ENCODE measurements around the gene TGFBR3. TPM values are rescaled to one million over a fixed set of nuclear protein-coding genes. Genes with fewer than 3 reads are reported as not detected.

Gene TGFBR3
- total and polyA plus RNA-seq, 9 of the 15 experiments (the other 6 are each of a cell fraction or from before 2014, with no cell fraction given): 3.6 to 32.4 (median 15.6) TPM

DNA sequence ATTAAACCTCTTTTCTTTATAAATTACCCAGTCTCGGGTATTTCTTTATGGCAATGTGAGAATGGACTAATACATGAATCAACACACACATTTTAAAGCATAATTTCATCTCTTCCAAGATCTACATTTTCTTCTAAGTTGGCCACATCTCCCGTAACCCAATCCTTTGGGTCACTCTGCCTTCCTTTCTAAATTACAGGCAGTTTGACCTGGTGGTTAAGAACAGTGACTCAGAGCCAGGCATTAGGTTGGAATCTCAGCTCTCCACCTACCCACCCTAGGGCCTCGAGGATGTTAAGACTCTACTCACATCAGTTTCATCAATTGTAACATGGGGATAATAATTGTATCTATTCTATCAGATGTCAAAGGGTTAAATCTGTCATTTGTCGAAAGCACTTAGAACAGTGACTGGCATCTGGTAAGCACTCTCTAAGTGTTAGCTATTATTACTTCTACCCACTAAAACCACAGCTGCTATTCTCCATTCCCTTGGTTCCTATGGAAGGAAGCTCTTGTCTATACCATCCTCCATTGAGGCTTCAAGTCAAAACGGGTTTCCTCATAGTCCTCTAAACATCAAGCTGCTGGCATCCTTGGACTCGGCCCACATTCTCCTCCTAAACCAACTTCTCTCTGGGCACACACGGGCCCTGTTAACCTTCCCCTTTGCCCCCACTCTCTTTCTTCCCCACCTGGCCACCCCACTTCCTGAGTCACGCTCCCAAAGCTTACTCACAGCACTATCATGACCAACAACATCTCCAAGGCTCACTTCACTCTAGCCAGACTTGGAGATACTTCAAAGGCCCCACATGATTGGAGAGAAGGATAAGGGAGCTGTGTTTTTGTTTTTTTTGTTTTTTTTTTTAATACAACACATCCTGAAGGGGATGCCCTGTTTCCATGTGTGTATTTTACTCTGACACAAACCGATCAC lies 116.9 kb downstream of the TGFBR3 start (continued):
- TF ChIP-seq, protein P1, sequence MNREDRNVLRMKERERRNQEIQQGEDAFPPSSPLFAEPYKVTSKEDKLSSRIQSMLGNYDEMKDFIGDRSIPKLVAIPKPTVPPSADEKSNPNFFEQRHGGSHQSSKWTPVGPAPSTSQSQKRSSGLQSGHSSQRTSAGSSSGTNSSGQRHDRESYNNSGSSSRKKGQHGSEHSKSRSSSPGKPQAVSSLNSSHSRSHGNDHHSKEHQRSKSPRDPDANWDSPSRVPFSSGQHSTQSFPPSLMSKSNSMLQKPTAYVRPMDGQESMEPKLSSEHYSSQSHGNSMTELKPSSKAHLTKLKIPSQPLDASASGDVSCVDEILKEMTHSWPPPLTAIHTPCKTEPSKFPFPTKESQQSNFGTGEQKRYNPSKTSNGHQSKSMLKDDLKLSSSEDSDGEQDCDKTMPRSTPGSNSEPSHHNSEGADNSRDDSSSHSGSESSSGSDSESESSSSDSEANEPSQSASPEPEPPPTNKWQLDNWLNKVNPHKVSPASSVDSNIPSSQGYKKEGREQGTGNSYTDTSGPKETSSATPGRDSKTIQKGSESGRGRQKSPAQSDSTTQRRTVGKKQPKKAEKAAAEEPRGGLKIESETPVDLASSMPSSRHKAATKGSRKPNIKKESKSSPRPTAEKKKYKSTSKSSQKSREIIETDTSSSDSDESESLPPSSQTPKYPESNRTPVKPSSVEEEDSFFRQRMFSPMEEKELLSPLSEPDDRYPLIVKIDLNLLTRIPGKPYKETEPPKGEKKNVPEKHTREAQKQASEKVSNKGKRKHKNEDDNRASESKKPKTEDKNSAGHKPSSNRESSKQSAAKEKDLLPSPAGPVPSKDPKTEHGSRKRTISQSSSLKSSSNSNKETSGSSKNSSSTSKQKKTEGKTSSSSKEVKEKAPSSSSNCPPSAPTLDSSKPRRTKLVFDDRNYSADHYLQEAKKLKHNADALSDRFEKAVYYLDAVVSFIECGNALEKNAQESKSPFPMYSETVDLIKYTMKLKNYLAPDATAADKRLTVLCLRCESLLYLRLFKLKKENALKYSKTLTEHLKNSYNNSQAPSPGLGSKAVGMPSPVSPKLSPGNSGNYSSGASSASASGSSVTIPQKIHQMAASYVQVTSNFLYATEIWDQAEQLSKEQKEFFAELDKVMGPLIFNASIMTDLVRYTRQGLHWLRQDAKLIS (CRISPR knock-in tag; IDR thresholded peaks at IDR 0.05): no peak
- TF ChIP-seq SMAD2 (IDR thresholded peaks at IDR 0.05; ENCODE audit: low read depth, low read length): no peak
- no peak for TF ChIP-seq ZNF780A (CRISPR knock-in tag; IDR thresholded peaks at IDR 0.05)
- TF ChIP-seq, protein P2, sequence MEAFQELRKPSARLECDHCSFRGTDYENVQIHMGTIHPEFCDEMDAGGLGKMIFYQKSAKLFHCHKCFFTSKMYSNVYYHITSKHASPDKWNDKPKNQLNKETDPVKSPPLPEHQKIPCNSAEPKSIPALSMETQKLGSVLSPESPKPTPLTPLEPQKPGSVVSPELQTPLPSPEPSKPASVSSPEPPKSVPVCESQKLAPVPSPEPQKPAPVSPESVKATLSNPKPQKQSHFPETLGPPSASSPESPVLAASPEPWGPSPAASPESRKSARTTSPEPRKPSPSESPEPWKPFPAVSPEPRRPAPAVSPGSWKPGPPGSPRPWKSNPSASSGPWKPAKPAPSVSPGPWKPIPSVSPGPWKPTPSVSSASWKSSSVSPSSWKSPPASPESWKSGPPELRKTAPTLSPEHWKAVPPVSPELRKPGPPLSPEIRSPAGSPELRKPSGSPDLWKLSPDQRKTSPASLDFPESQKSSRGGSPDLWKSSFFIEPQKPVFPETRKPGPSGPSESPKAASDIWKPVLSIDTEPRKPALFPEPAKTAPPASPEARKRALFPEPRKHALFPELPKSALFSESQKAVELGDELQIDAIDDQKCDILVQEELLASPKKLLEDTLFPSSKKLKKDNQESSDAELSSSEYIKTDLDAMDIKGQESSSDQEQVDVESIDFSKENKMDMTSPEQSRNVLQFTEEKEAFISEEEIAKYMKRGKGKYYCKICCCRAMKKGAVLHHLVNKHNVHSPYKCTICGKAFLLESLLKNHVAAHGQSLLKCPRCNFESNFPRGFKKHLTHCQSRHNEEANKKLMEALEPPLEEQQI (IDR thresholded peaks at IDR 0.05): no peak
- 0 out of 2 replicates have a peak, but pooled peaks have one; percentile 17 for TF ChIP-seq MAFF (IDR thresholded peaks at IDR 0.05; ENCODE audit: low read length)
- TF ChIP-seq, protein P3, sequence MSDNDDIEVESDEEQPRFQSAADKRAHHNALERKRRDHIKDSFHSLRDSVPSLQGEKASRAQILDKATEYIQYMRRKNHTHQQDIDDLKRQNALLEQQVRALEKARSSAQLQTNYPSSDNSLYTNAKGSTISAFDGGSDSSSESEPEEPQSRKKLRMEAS (CRISPR knock-in tag; IDR thresholded peaks at IDR 0.05): no peak
- TF ChIP-seq C11orf30 (IDR thresholded peaks at IDR 0.05; ENCODE audit: low read depth): peak; percentile 28; the same call in 1 of the 2 replicates
- no peak for TF ChIP-seq ZKSCAN8 (CRISPR knock-in tag; IDR thresholded peaks at IDR 0.05)
- no peak for TF ChIP-seq MYBL2 (IDR thresholded peaks at IDR 0.05; ENCODE audit: low read depth)
- no peak for TF ChIP-seq MYBL2 (CRISPR knock-in tag; IDR thresholded peaks at IDR 0.05; ENCODE audit: borderline replicate concordance)
- TF ChIP-seq, protein P4, sequence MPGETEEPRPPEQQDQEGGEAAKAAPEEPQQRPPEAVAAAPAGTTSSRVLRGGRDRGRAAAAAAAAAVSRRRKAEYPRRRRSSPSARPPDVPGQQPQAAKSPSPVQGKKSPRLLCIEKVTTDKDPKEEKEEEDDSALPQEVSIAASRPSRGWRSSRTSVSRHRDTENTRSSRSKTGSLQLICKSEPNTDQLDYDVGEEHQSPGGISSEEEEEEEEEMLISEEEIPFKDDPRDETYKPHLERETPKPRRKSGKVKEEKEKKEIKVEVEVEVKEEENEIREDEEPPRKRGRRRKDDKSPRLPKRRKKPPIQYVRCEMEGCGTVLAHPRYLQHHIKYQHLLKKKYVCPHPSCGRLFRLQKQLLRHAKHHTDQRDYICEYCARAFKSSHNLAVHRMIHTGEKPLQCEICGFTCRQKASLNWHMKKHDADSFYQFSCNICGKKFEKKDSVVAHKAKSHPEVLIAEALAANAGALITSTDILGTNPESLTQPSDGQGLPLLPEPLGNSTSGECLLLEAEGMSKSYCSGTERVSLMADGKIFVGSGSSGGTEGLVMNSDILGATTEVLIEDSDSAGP (CRISPR knock-in tag; IDR thresholded peaks at IDR 0.05): no peak
- no peak for TF ChIP-seq HNRNPH1 (optimal IDR thresholded peaks at IDR 0.05; ENCODE audit: low read depth, low read length)
- TF ChIP-seq, protein P5, sequence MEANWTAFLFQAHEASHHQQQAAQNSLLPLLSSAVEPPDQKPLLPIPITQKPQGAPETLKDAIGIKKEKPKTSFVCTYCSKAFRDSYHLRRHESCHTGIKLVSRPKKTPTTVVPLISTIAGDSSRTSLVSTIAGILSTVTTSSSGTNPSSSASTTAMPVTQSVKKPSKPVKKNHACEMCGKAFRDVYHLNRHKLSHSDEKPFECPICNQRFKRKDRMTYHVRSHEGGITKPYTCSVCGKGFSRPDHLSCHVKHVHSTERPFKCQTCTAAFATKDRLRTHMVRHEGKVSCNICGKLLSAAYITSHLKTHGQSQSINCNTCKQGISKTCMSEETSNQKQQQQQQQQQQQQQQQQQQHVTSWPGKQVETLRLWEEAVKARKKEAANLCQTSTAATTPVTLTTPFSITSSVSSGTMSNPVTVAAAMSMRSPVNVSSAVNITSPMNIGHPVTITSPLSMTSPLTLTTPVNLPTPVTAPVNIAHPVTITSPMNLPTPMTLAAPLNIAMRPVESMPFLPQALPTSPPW (CRISPR knock-in tag; IDR thresholded peaks at IDR 0.05): peak; percentile 20; the same call in 1 of the 2 replicates
- no peak for TF ChIP-seq ZNF239 (CRISPR knock-in tag; IDR thresholded peaks at IDR 0.05)
- no peak for TF ChIP-seq BDP1 (IDR thresholded peaks at IDR 0.05; ENCODE audit: insufficient read depth, insufficient read length)
